ENCODE data around the gene PRSS2. TPM values are rescaled to one million over a fixed set of nuclear protein-coding genes. Genes with fewer than 3 reads are reported as not detected.

The PRSS2 gene
- total and polyA plus RNA-seq, 2 donors (not counting 1 experiment from before 2014, with no cell fraction given) = not detected

DNA sequence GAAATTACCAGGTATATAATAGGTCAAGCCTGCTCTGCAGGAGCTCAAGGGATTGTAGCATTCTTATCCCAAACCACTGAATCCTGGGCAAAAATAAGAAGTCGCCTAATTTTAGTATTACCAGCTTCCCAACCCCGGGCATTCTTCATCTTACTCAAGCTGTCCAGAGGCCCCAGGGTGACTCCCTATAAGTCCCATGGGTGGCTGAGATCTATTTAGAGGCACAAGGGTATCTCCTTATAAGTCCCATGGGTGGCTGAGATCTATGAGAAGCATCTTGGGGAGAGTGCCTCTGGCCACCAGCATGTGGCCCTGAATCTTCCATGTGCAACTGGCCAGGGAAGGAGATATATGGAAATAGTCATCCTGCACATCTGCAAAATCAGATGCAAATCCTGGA lies 38.9 kb downstream of the PRSS2 start:
- Histone ChIP-seq H3K9me3 (ENCODE audit: control extremely low read depth in 1 of 3, control insufficient read depth in 2 of 3, insufficient read depth in 1 of 3, low read length in 2 of 3) (no peaks in the 10 kb centered on the region), H3K9ac (ENCODE audit: low read length) (peak overlapping the region; percentile 34), H4K20me1 (ENCODE audit: control insufficient read depth, insufficient read depth, low read length, poor library complexity, severe bottlenecking) (no peaks in the 10 kb centered on the region), H3K36me3 (replicated peaks in 1 of 2; ENCODE audit: control extremely low read depth in 1 of 2, control insufficient read depth in 1 of 2, extremely low read depth in 1 of 2, insufficient read depth in 2 of 2, low read length in 1 of 2) (no peaks in the 10 kb centered on the region), H3K4me1 (ENCODE audit: control insufficient read depth in 2 of 2, insufficient read depth in 2 of 2, low read length in 2 of 2) (peaks cover 95 to 98% of the 10 kb centered on the region in 2 donors), H3K4me3 (ENCODE audit: control extremely low read depth in 1 of 5, extremely low read depth in 1 of 5, insufficient read depth in 1 of 5, low read depth in 2 of 5, low read length in 4 of 5) (no peak overlapping the region), H2AFZ (ENCODE audit: insufficient read depth, low read depth, low read length, poor library complexity, severe bottlenecking) (peak overlapping the region; percentile 44), H3K4me2 (replicated peaks; ENCODE audit: low read depth, low read length, poor library complexity, severe bottlenecking) (peak overlapping the region; percentile 63), H3K27me3 (replicated peaks in 1 of 4; ENCODE audit: control extremely low read depth in 1 of 4, control insufficient read depth in 3 of 4, insufficient read depth in 4 of 4, low read length in 3 of 4) (no peaks in the 10 kb centered on the region), H3K27ac (ENCODE audit: low read length in 2 of 2) (peak overlapping the region; percentile 95 to 99), H3K79me2 (ENCODE audit: control insufficient read depth, insufficient read depth, low read length) (peaks cover 19% of the 10 kb centered on the region)
- intact Hi-C loops (cut with micrococcal nuclease) = loop anchor here (1.0 to 5.0 kb wide), 4 partner anchors 69 to 573 kb away; partner anchors contain the start of genes CASP2 and ZYX
- TF ChIP-seq, protein P1, sequence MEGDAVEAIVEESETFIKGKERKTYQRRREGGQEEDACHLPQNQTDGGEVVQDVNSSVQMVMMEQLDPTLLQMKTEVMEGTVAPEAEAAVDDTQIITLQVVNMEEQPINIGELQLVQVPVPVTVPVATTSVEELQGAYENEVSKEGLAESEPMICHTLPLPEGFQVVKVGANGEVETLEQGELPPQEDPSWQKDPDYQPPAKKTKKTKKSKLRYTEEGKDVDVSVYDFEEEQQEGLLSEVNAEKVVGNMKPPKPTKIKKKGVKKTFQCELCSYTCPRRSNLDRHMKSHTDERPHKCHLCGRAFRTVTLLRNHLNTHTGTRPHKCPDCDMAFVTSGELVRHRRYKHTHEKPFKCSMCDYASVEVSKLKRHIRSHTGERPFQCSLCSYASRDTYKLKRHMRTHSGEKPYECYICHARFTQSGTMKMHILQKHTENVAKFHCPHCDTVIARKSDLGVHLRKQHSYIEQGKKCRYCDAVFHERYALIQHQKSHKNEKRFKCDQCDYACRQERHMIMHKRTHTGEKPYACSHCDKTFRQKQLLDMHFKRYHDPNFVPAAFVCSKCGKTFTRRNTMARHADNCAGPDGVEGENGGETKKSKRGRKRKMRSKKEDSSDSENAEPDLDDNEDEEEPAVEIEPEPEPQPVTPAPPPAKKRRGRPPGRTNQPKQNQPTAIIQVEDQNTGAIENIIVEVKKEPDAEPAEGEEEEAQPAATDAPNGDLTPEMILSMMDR (IDR thresholded peaks at IDR 0.05) = no peak
- TF ChIP-seq EZH2 (IDR thresholded peaks at IDR 0.05; ENCODE audit: borderline replicate concordance, insufficient read depth, low read depth, low read length, poor library complexity, severe bottlenecking) = no peak
- Mint-ChIP-seq H3K4me1 (peaks cover 95% of the 10 kb centered on the region), H3K27me3 (no peaks in the 10 kb centered on the region), H3K9me3 (ENCODE audit: insufficient read depth) (no peaks in the 10 kb centered on the region), H3K4me3 (peak overlapping the region; percentile 74), H3K27ac (peak overlapping the region; percentile 100)
- ChIA-PET CTCF (interaction anchor here (2.6 to 19.1 kb wide), 10 partner anchors 23 to 194 kb away, joined by 11 to 1138 read pairs (median 46); partner anchors contain the start of genes EPHB6 and PRSS2), POLR2A (interaction anchor here (1.4 to 14.1 kb wide), 5 partner anchors 19 to 177 kb away, joined by 3 to 961 read pairs (median 17); partner anchors contain the start of genes EPHB6 and PRSS2)
- DNase-seq (no peak), ATAC-seq (ENCODE audit: low read depth) (no peak)
- WGBS (ENCODE audit: insufficient coverage) = no CpG with 5 or more reads among the region's 2 CpGs

GRCh38 chr7:142811154-142811737 lies 40.5 kb downstream of the PRSS2 start:
- ATAC-seq (ENCODE audit: low read depth) (no peak), DNase-seq (peak; percentile 84)
- Histone ChIP-seq H3K36me3 (replicated peaks in 1 of 2; ENCODE audit: control extremely low read depth in 1 of 2, control insufficient read depth in 1 of 2, extremely low read depth in 1 of 2, insufficient read depth in 2 of 2, low read length in 1 of 2) (no peaks in the 10 kb centered on the region), H3K27ac (ENCODE audit: low read length in 2 of 2) (peak overlapping the region; percentile 1 to 99), H3K9ac (ENCODE audit: low read length) (no peak overlapping the region), H2AFZ (ENCODE audit: insufficient read depth, low read depth, low read length, poor library complexity, severe bottlenecking) (peak overlapping the region; percentile 2), H3K79me2 (ENCODE audit: control insufficient read depth, insufficient read depth, low read length) (peaks cover 5% of the 10 kb centered on the region), H3K4me2 (replicated peaks; ENCODE audit: low read depth, low read length, poor library complexity, severe bottlenecking) (peak overlapping the region; percentile 31), H3K4me3 (ENCODE audit: control extremely low read depth in 1 of 5, extremely low read depth in 1 of 5, insufficient read depth in 1 of 5, low read depth in 2 of 5, low read length in 4 of 5) (peak overlapping the region in 1 of 5 experiments; percentile 8), H3K4me1 (ENCODE audit: control insufficient read depth in 2 of 2, insufficient read depth in 2 of 2, low read length in 2 of 2) (peaks cover 82 to 83% of the 10 kb centered on the region in 2 donors), H3K27me3 (replicated peaks in 1 of 4; ENCODE audit: control extremely low read depth in 1 of 4, control insufficient read depth in 3 of 4, insufficient read depth in 4 of 4, low read length in 3 of 4) (no peaks in the 10 kb centered on the region), H4K20me1 (ENCODE audit: control insufficient read depth, insufficient read depth, low read length, poor library complexity, severe bottlenecking) (no peaks in the 10 kb centered on the region), H3K9me3 (ENCODE audit: control extremely low read depth in 1 of 3, control insufficient read depth in 2 of 3, insufficient read depth in 1 of 3, low read length in 2 of 3) (no peaks in the 10 kb centered on the region)
- Mint-ChIP-seq H3K27ac (peak overlapping the region; percentile 94), H3K4me3 (peak overlapping the region; percentile 60), H3K9me3 (ENCODE audit: insufficient read depth) (no peaks in the 10 kb centered on the region), H3K4me1 (peaks cover 82% of the 10 kb centered on the region), H3K27me3 (no peaks in the 10 kb centered on the region)
- POLR2A ChIA-PET = interaction anchor here (0.7 to 14.1 kb wide), 8 partner anchors 9 to 179 kb away, joined by 3 to 961 read pairs (median 6); partner anchors contain the start of gene EPHB6
- no peak for TF ChIP-seq EZH2 (IDR thresholded peaks at IDR 0.05; ENCODE audit: borderline replicate concordance, insufficient read depth, low read depth, low read length, poor library complexity, severe bottlenecking)
- TF ChIP-seq, protein P1 (IDR thresholded peaks at IDR 0.05) = peak; percentile 81
- intact Hi-C loops (cut with micrococcal nuclease) = loop anchor here (1.0 to 2.0 kb wide), 6 partner anchors 28 to 192 kb away; no protein-coding TSS in a partner anchor
- CTCF ChIA-PET = interaction anchor here (0.7 to 19.1 kb wide), 40 partner anchors 8 to 404 kb away, joined by 3 to 1138 read pairs (median 5); partner anchors contain the start of genes EPHB6, PRSS1 and PRSS2
- 62% methylated on average over 2 of the region's 6 CpGs for WGBS (ENCODE audit: insufficient coverage)
